SK-N-SH (cell line): Measurements from ENCODE around the gene ITSN1. TPM values are rescaled to one million over a fixed set of nuclear protein-coding genes. Genes with fewer than 3 reads are reported as not detected.

Source experiments
- CTCF ChIA-PET: fragments of 300-600, 350-600 bp; formaldehyde crosslinking; extraction: SDS; loops from one replicate; lab custom pipeline; 2021; lab: Yijun Ruan, JAX
- POLR2A ChIA-PET: fragments of 350-600 bp; sonication (Branson Sonifier 250); formaldehyde crosslinking; extraction: SDS; loops from one replicate; lab custom pipeline; 2020; ENCODE audit warnings: antibody characterized with exemption, inconsistent platforms; lab: Yijun Ruan, JAX
- DNase-seq: peaks from one replicate; pipeline ENCODE4 v3.0.0; 2012
- H2AFZ ChIP-seq: fragments of 200-600 bp; sonication (generic); 2 replicates; pipeline ENCODE4 v1.8.1; 2016; ENCODE audit warnings: antibody characterized with exemption, mild to moderate bottlenecking, low read depth
- H3F3A ChIP-seq: fragments of 200-600 bp; sonication (generic); replicated peaks from 2 replicates; pipeline ENCODE3; 2016; ENCODE audit warnings: antibody characterized with exemption, mild to moderate bottlenecking; ENCODE audit not compliant: insufficient read depth
- H3K27ac ChIP-seq, 2 experiments: fragments of 200-500 bp in 1 of 2; fragments of 200-600 bp in 1 of 2; sonication (Bioruptor generic) in 1 of 2; sonication (generic), shearing (Covaris generic) in 1 of 2; 2 replicates each; pipeline versions ENCODE4 v1.5.1 to v1.6.1; 2014 to 2016; ENCODE audit warnings: low read depth in 2 of 2, inconsistent platforms in 1 of 2, low read length in 1 of 2, mild to moderate bottlenecking in 1 of 2, mixed read lengths in 1 of 2
- H3K27me3 ChIP-seq: fragments of 200-600 bp; sonication (generic), shearing (Covaris generic); 2 replicates; pipeline ENCODE4 v1.6.1; 2016; ENCODE audit warnings: mixed run types; ENCODE audit not compliant: insufficient read depth
- H3K36me3 ChIP-seq, 2 experiments: fragments of 200-500 bp in 1 of 2; fragments of 200-600 bp in 1 of 2; sonication (Bioruptor generic) in 1 of 2; sonication (generic) in 1 of 2; replicated peaks in 1 of 2; 2 replicates each; pipeline versions ENCODE3 to v1.5.1; 2014 to 2016; ENCODE audit warnings: low read length in 1 of 2, mild to moderate bottlenecking in 1 of 2; ENCODE audit not compliant: insufficient read depth in 2 of 2, control insufficient read depth in 1 of 2
- H3K4me1 ChIP-seq, 2 experiments: fragments of 200-500 bp in 1 of 2; fragments of 200-600 bp in 1 of 2; sonication (Bioruptor generic) in 1 of 2; sonication (generic), shearing (Covaris generic) in 1 of 2; 2 replicates each; pipeline versions ENCODE4 v1.5.1 to v1.6.1; 2014 to 2016; ENCODE audit warnings: low read depth in 1 of 2, low read length in 1 of 2, mixed run types in 1 of 2; ENCODE audit not compliant: insufficient read depth in 2 of 2, control insufficient read depth in 1 of 2
- H3K4me2 ChIP-seq: fragments of 200-600 bp; sonication (generic), shearing (Covaris generic); 2 replicates; pipeline ENCODE4 v1.6.1; 2017; ENCODE audit warnings: mixed run types
- H3K4me3 ChIP-seq, 2 experiments: fragments of 200-500 bp in 1 of 2; fragments of 200-600 bp in 1 of 2; sonication (Bioruptor generic) in 1 of 2; sonication (generic), shearing (Covaris generic) in 1 of 2; 2 replicates each; pipeline versions ENCODE4 v1.5.1 to v1.8.1; 2014 to 2016; ENCODE audit warnings: low read depth in 2 of 2, inconsistent platforms in 1 of 2, low read length in 1 of 2, mild to moderate bottlenecking in 1 of 2, mixed read lengths in 1 of 2, moderate library complexity in 1 of 2
- H3K79me2 ChIP-seq: fragments of 200-600 bp; sonication (generic); 2 replicates; pipeline ENCODE4 v1.8.1; 2017; ENCODE audit warnings: mild to moderate bottlenecking; ENCODE audit not compliant: insufficient read depth
- H3K9ac ChIP-seq: fragments of 200-600 bp; sonication (generic); 2 replicates; pipeline ENCODE4 v1.6.1; 2017; ENCODE audit warnings: mixed run types
- H3K9me2 ChIP-seq: fragments of 200-600 bp; sonication (generic); 2 replicates; pipeline ENCODE4 v1.6.1; 2017; ENCODE audit warnings: mixed run types
- H3K9me3 ChIP-seq: fragments of 200-600 bp; sonication (generic); 2 replicates; pipeline ENCODE4 v1.6.1; 2017; ENCODE audit warnings: mixed run types, mild to moderate bottlenecking, moderate library complexity
- H4K20me1 ChIP-seq: fragments of 200-600 bp; sonication (generic); 2 replicates; pipeline ENCODE4 v1.6.1; 2017; ENCODE audit warnings: mild to moderate bottlenecking, mixed run types; ENCODE audit not compliant: insufficient read depth
- CHD2 ChIP-seq: fragments of 150-350 bp; IDR thresholded peaks from 2 replicates; pipeline ENCODE4 v1.6.1; 2018; ENCODE audit warnings: low read length; ENCODE audit not compliant: partially characterized antibody
- CTCF ChIP-seq: fragments of 200-600 bp; sonication (generic); IDR thresholded peaks from 2 replicates; pipeline ENCODE4 v1.6.1; 2017; ENCODE audit warnings: antibody characterized with exemption, mild to moderate bottlenecking, moderate library complexity
- ELF1 ChIP-seq: IDR thresholded peaks from 2 replicates; pipeline ENCODE4 v1.4.0; 2012
- EP300 ChIP-seq, 2 experiments: IDR thresholded peaks; 2 replicates each; pipeline versions ENCODE4 v1.4.0 to v1.6.1; 2012; ENCODE audit warnings: borderline replicate concordance in 1 of 2, low read depth in 1 of 2, low read length in 1 of 2
- EZH2phosphoT487 ChIP-seq: fragments of 200-600 bp; sonication (generic); IDR thresholded peaks from 2 replicates; pipeline ENCODE4 v1.6.1; 2017; ENCODE audit warnings: low read depth, mixed run types, mild to moderate bottlenecking, antibody characterized with exemption, moderate library complexity, borderline replicate concordance
- FOSL2 ChIP-seq: IDR thresholded peaks from 2 replicates; pipeline ENCODE4 v1.4.0; 2012; ENCODE audit warnings: low read depth, mild to moderate bottlenecking, moderate library complexity, borderline replicate concordance
- GATA2 ChIP-seq: sonication (generic); formaldehyde crosslinking; IDR thresholded peaks from 2 replicates; pipeline ENCODE4 v1.5.0; 2020; ENCODE audit warnings: mild to moderate bottlenecking, missing genetic modification reagents
- JUND ChIP-seq: IDR thresholded peaks from 2 replicates; pipeline ENCODE4 v1.4.0; 2012
- MEF2A ChIP-seq: IDR thresholded peaks from 2 replicates; pipeline ENCODE4 v1.4.0; 2012; ENCODE audit warnings: low read depth, borderline replicate concordance
- NFIC ChIP-seq: IDR thresholded peaks from 2 replicates; pipeline ENCODE4 v1.4.0; 2012; ENCODE audit warnings: borderline replicate concordance
- NRF1 ChIP-seq: IDR thresholded peaks from 2 replicates; pipeline ENCODE4 v1.6.1; 2012; ENCODE audit warnings: low read depth, mild to moderate bottlenecking, low read length
- PBX3 ChIP-seq: IDR thresholded peaks from 2 replicates; pipeline ENCODE4; 2012
- RAD21 ChIP-seq: IDR thresholded peaks from 2 replicates; pipeline ENCODE4 v1.6.1; 2012; ENCODE audit warnings: mild to moderate bottlenecking, low read length
- RFX5 ChIP-seq: IDR thresholded peaks from 2 replicates; pipeline ENCODE4 v1.6.1; 2012; ENCODE audit warnings: mild to moderate bottlenecking, improper control_type of control experiment, low read length
- RXRA ChIP-seq: IDR thresholded peaks from 2 replicates; pipeline ENCODE4 v1.4.0; 2012; ENCODE audit warnings: low read depth, mild to moderate bottlenecking, borderline replicate concordance
- SMC3 ChIP-seq: IDR thresholded peaks from 2 replicates; pipeline ENCODE4 v1.6.1; 2012; ENCODE audit warnings: low read depth, low read length, improper control_type of control experiment
- TCF12 ChIP-seq: IDR thresholded peaks from 2 replicates; pipeline ENCODE4 v1.4.0; 2012
- USF2 ChIP-seq: fragments of 150-350 bp; IDR thresholded peaks from 2 replicates; pipeline ENCODE4 v1.6.1; 2017; ENCODE audit warnings: antibody characterized with exemption, low read length, low read depth, borderline replicate concordance
- YY1 ChIP-seq: IDR thresholded peaks from 2 replicates; pipeline ENCODE4 v1.4.0; 2012; ENCODE audit warnings: low read depth, mild to moderate bottlenecking
- ZBTB33 ChIP-seq: IDR thresholded peaks from 2 replicates; pipeline ENCODE4 v1.4.0; 2012; ENCODE audit warnings: low read depth, borderline replicate concordance
- WGBS: methylation state at CpG from one replicate; pipeline ENCODE4 v1.1.6; 2017; ENCODE audit warnings: low lambda C conversion rate; 5-methylcytosine and 5-hydroxymethylcytosine counted together
- polyA plus RNA-seq, 3 experiments: library from polyadenylated mRNA; depleted of rRNA; stranded (reverse); fragments of >200 nt; gene quantifications; 2 replicates each; pipeline ENCODE4 v1.2.3, GENCODE V29; 2012

ITSN1 gene
- polyA plus RNA-seq, 1 of the 3 experiments (the other 2 are of a cell fraction): 27.8 TPM

GRCh38 chr21:33668620-33669019 lies 26.3 kb downstream of the ITSN1 start:
- WGBS: 89% methylated on average over 2 of the region's 2 CpGs
- H3K4me2 ChIP-seq: no peak overlapping the region

GRCh38 chr21:33670076-33670978 lies 28.0 kb downstream of the ITSN1 start:
- no peaks in the 10 kb centered on the region for H3K9me2 ChIP-seq
- H3K27ac ChIP-seq: no peak overlapping the region
- ChIA-PET CTCF (no interaction called here), POLR2A (no interaction called here)
- no peak overlapping the region for H2AFZ ChIP-seq
- H3K27me3 ChIP-seq: no peaks in the 10 kb centered on the region
- peaks cover 8% of the 10 kb centered on the region for H3F3A ChIP-seq
- TF ChIP-seq FOSL2 (no peak), ELF1 (no peak), RFX5 (no peak), MEF2A (no peak), YY1 (no peak), RAD21 (no peak), CHD2 (no peak), EZH2phosphoT487 (no peak), GATA2 (CRISPR knock-in tag) (no peak), JUND (no peak), TCF12 (no peak), EP300 (IDR thresholded peaks at IDR 0.05; ENCODE audit: borderline replicate concordance in 1 of 2, low read depth in 1 of 2, low read length in 1 of 2) (no peak), CTCF (no peak), USF2 (no peak), PBX3 (no peak), ZBTB33 (no peak), NFIC (no peak), SMC3 (no peak), RXRA (no peak)
- peaks cover 48% of the 10 kb centered on the region for H4K20me1 ChIP-seq
- H3K4me3 ChIP-seq: no peak overlapping the region
- no peaks in the 10 kb centered on the region for H3K9me3 ChIP-seq
- H3K36me3 ChIP-seq: no peaks in the 10 kb centered on the region
- peaks cover 0 to 15% of the 10 kb centered on the region in 2 experiments; a peak in 1 of 4 replicates for H3K4me1 ChIP-seq
- WGBS: 90% methylated on average over 6 of the region's 6 CpGs
- no peak for DNase-seq
- H3K79me2 ChIP-seq: peaks cover 99% of the 10 kb centered on the region
- no peak overlapping the region for H3K4me2 ChIP-seq
- no peak overlapping the region for H3K9ac ChIP-seq

More at GRCh38 chr21:33668620-33669019, 26.3 kb downstream of the ITSN1 start:
- Histone ChIP-seq H3K9ac (no peak overlapping the region), H4K20me1 (peaks cover 47% of the 10 kb centered on the region), H3K36me3 (no peaks in the 10 kb centered on the region), H3K9me2 (no peaks in the 10 kb centered on the region), H3K27me3 (no peaks in the 10 kb centered on the region), H3K9me3 (no peaks in the 10 kb centered on the region), H3K27ac (no peak overlapping the region), H2AFZ (no peak overlapping the region), H3K79me2 (peaks cover 99% of the 10 kb centered on the region), H3K4me1 (peaks cover 0 to 12% of the 10 kb centered on the region in 2 experiments; a peak in 1 of 4 replicates), H3K4me3 (no peak overlapping the region), H3F3A (peaks cover 8% of the 10 kb centered on the region)
- no peak for DNase-seq
- ChIA-PET CTCF (no interaction called here), POLR2A (no interaction called here)
- TF ChIP-seq JUND (no peak), CHD2 (no peak), NRF1 (no peak), RAD21 (no peak)
